Naive thymus-derived CD8-positive, alpha-beta T cell (primary cell): ENCODE measurements around the gene RNASEH2B. TPM values are rescaled to one million over a fixed set of nuclear protein-coding genes. Genes with fewer than 3 reads are reported as not detected.
A peak's percentile ranks its signal among the peaks of the same experiment; 100 is the strongest.

Source experiments
- ATAC-seq, 2 donors: fragments of 150-1000 bp; cut with Tn5 transposase in 1 of 2; sonication (Bioruptor Pico), chemical (Tn5 transposase) in 1 of 2; 1 replicate in 1 of 2; 2 replicates in 1 of 2; pipeline ENCODE4 v1.10.0; 2021; ENCODE audit warnings: mild to moderate bottlenecking in 2 of 2, moderate library complexity in 2 of 2
- POLR2A ChIA-PET: fragments of 350-600 bp; sonication (Branson Sonifier 250); formaldehyde crosslinking; loops from one replicate; lab custom pipeline; 2021; ENCODE audit warnings: antibody characterized with exemption; lab: Charles Lee
- DNase-seq, 10 donors: peaks; one replicate each; pipeline versions ENCODE4 v3.0.0 to v3.0.0-alpha.2; 2020 to 2022
- H3K27ac Mint-ChIP-seq, 10 donors: one replicate each; pipeline ENCODE4 v1.8.0; 2020 to 2022; ENCODE audit warnings: mild to moderate bottlenecking in 10 of 10, mixed read lengths in 10 of 10, moderate library complexity in 4 of 10, inconsistent platforms in 1 of 10
- H3K27me3 Mint-ChIP-seq, 5 donors: one replicate each; pipeline ENCODE4 v1.8.0; 2021 to 2022; ENCODE audit warnings: mixed read lengths in 5 of 5
- H3K36me3 Mint-ChIP-seq, 3 donors: one replicate each; pipeline ENCODE4 v1.8.0; 2020 to 2022; ENCODE audit warnings: mixed read lengths in 3 of 3, mild to moderate bottlenecking in 2 of 3, inconsistent platforms in 1 of 3
- H3K4me1 Mint-ChIP-seq, 4 donors: one replicate each; pipeline ENCODE4 v1.8.0; 2021 to 2022; ENCODE audit warnings: mixed read lengths in 4 of 4
- H3K4me3 Mint-ChIP-seq, 10 donors: one replicate each; pipeline ENCODE4 v1.8.0; 2020 to 2022; ENCODE audit warnings: mild to moderate bottlenecking in 10 of 10, mixed read lengths in 10 of 10, moderate library complexity in 6 of 10, inconsistent platforms in 1 of 10
- H3K9me3 Mint-ChIP-seq, 9 donors: one replicate each; pipeline ENCODE4 v1.8.0; 2020 to 2022; ENCODE audit warnings: mixed read lengths in 9 of 9, mild to moderate bottlenecking in 3 of 9, inconsistent platforms in 1 of 9, moderate library complexity in 1 of 9
- polyA plus RNA-seq, 3 donors: library from polyadenylated mRNA; unstranded; fragments of 300-500 nt; fragmentation: Illumina TruSeq; gene quantifications; one replicate each; pipeline ENCODE4 v1.2.3, GENCODE V29; 2021
- total RNA-seq, 8 experiments: library from RNA in 2 of 8; stranded (reverse) in 2 of 8; gene quantifications; one replicate each; pipeline ENCODE4 v1.2.3 and lab custom pipeline; 2021 to 2026

The RNASEH2B gene
- total and polyA plus RNA-seq, 5 experiments from 2014 or later: 78.5 to 118 (median 101) TPM

GRCh38 chr13:50919277-50919676 is 9.7 kb downstream of the RNASEH2B start:
- POLR2A ChIA-PET: interaction anchor here (0.7 kb wide), 1 partner anchor 28 kb away, joined by 3 read pairs; no protein-coding TSS in a partner anchor
- H3K27ac Mint-ChIP-seq: peak overlapping the region in 3 of 10 donors; percentile 27 to 68 (median 28)
- no peak for ATAC-seq
- DNase-seq: no peak
- H3K4me1 Mint-ChIP-seq: peaks cover 31 to 68% (median 58%) of the 10 kb centered on the region in 4 donors
- no peaks in the 10 kb centered on the region for H3K27me3 Mint-ChIP-seq
- peaks cover 20 to 33% (median 31%) of the 10 kb centered on the region in 3 donors for H3K36me3 Mint-ChIP-seq
- H3K4me3 Mint-ChIP-seq: peak overlapping the region in 2 of 10 donors; percentile 1 to 8
- peaks cover 6 to 32% (median 23%) of the 10 kb centered on the region in 9 donors for H3K9me3 Mint-ChIP-seq

GRCh38 chr13:50921706-50922105 is 12.1 kb downstream of the RNASEH2B start:
- no peak overlapping the region for H3K27ac Mint-ChIP-seq
- DNase-seq: no peak
- H3K36me3 Mint-ChIP-seq: peaks cover 24 to 41% (median 30%) of the 10 kb centered on the region in 3 donors
- H3K9me3 Mint-ChIP-seq: peaks cover 7 to 42% (median 32%) of the 10 kb centered on the region in 9 donors
- H3K4me3 Mint-ChIP-seq: no peak overlapping the region
- no peak for ATAC-seq
- H3K27me3 Mint-ChIP-seq: no peaks in the 10 kb centered on the region
- POLR2A ChIA-PET: no interaction called here
- H3K4me1 Mint-ChIP-seq: peaks cover 33 to 62% (median 50%) of the 10 kb centered on the region in 4 donors

GRCh38 chr13:50923272-50923671 is 13.7 kb downstream of the RNASEH2B start:
- no peak for DNase-seq
- no peak for ATAC-seq
- Mint-ChIP-seq H3K4me3 (no peak overlapping the region), H3K4me1 (peaks cover 26 to 63% (median 46%) of the 10 kb centered on the region in 4 donors), H3K9me3 (peaks cover 7 to 42% (median 32%) of the 10 kb centered on the region in 9 donors), H3K27me3 (no peaks in the 10 kb centered on the region), H3K27ac (no peak overlapping the region), H3K36me3 (peaks cover 24 to 41% (median 31%) of the 10 kb centered on the region in 3 donors)
- POLR2A ChIA-PET: no interaction called here

- Mint-ChIP-seq H3K27me3 (no peaks in the 10 kb centered on the region), H3K9me3 (peaks cover 7 to 42% (median 32%) of the 10 kb centered on the region in 9 donors), H3K27ac (no peak overlapping the region), H3K4me3 (no peak overlapping the region), H3K36me3 (peaks cover 24 to 43% (median 37%) of the 10 kb centered on the region in 3 donors), H3K4me1 (peaks cover 23 to 62% (median 43%) of the 10 kb centered on the region in 4 donors)
- DNase-seq (no peak), ATAC-seq (no peak)
- POLR2A ChIA-PET: no interaction called here
Measured at GRCh38 chr13:50924025-50924424, 14.4 kb downstream of the RNASEH2B start.

GRCh38 chr13:50927701-50928100 is 18.1 kb downstream of the RNASEH2B start:
- DNase-seq: no peak
- H3K4me1 Mint-ChIP-seq: peaks cover 20 to 45% (median 38%) of the 10 kb centered on the region in 4 donors
- H3K4me3 Mint-ChIP-seq: no peak overlapping the region
- H3K9me3 Mint-ChIP-seq: peaks cover 5 to 28% (median 25%) of the 10 kb centered on the region in 9 donors
- no peaks in the 10 kb centered on the region for H3K27me3 Mint-ChIP-seq
- peak overlapping the region in 1 of 10 donors; percentile 67 for H3K27ac Mint-ChIP-seq
- peaks cover 18 to 52% (median 47%) of the 10 kb centered on the region in 3 donors for H3K36me3 Mint-ChIP-seq
- POLR2A ChIA-PET: no interaction called here
- no peak for ATAC-seq

- peaks cover 20 to 45% (median 38%) of the 10 kb centered on the region in 4 donors for H3K4me1 Mint-ChIP-seq
- H3K27ac Mint-ChIP-seq: peak overlapping the region in 3 of 10 donors; percentile 44 to 67 (median 64)
Measured at GRCh38 chr13:50928102-50928501, 18.5 kb downstream of the RNASEH2B start.

GRCh38 chr13:50928659-50929462 is 19.3 kb downstream of the RNASEH2B start:
- no peak overlapping the region for H3K4me3 Mint-ChIP-seq
- peak overlapping the region in 4 of 10 donors; percentile 2 to 69 (median 50) for H3K27ac Mint-ChIP-seq
- POLR2A ChIA-PET: no interaction called here
- ATAC-seq: no peak
- peaks cover 20 to 45% (median 39%) of the 10 kb centered on the region in 4 donors for H3K4me1 Mint-ChIP-seq
- H3K9me3 Mint-ChIP-seq: peaks cover 2 to 16% (median 14%) of the 10 kb centered on the region in 9 donors
- no peak for DNase-seq
- peaks cover 8 to 58% (median 44%) of the 10 kb centered on the region in 3 donors for H3K36me3 Mint-ChIP-seq
- H3K27me3 Mint-ChIP-seq: no peaks in the 10 kb centered on the region

More at GRCh38 chr13:50928102-50928501, 18.5 kb downstream of the RNASEH2B start:
- ATAC-seq (no peak), DNase-seq (no peak)
- H3K4me3 Mint-ChIP-seq: no peak overlapping the region
- POLR2A ChIA-PET: no interaction called here
- peaks cover 14 to 56% (median 46%) of the 10 kb centered on the region in 3 donors for H3K36me3 Mint-ChIP-seq
- no peaks in the 10 kb centered on the region for H3K27me3 Mint-ChIP-seq
- H3K9me3 Mint-ChIP-seq: peaks cover 2 to 24% (median 22%) of the 10 kb centered on the region in 9 donors

GRCh38 chr13:50932091-50932490 is 22.5 kb downstream of the RNASEH2B start:
- Mint-ChIP-seq H3K36me3 (peaks cover 24 to 84% (median 60%) of the 10 kb centered on the region in 3 donors), H3K27me3 (no peaks in the 10 kb centered on the region), H3K27ac (no peak overlapping the region), H3K4me3 (no peak overlapping the region), H3K9me3 (no peaks in the 10 kb centered on the region), H3K4me1 (peaks cover 17 to 29% (median 26%) of the 10 kb centered on the region in 4 donors)
- ATAC-seq (no peak), DNase-seq (no peak)
- POLR2A ChIA-PET: no interaction called here

- peaks cover 0 to 2% (median 0%) of the 10 kb centered on the region in 9 donors for H3K9me3 Mint-ChIP-seq
- H3K4me3 Mint-ChIP-seq: no peak overlapping the region
- H3K4me1 Mint-ChIP-seq: peaks cover 0 to 10% (median 9%) of the 10 kb centered on the region in 4 donors
- H3K36me3 Mint-ChIP-seq: peaks cover 30 to 85% (median 68%) of the 10 kb centered on the region in 3 donors
- DNase-seq: no peak
- no peak overlapping the region for H3K27ac Mint-ChIP-seq
- ATAC-seq: no peak
- POLR2A ChIA-PET: no interaction called here
- H3K27me3 Mint-ChIP-seq: no peaks in the 10 kb centered on the region
Measured at GRCh38 chr13:50934735-50935435, 25.3 kb downstream of the RNASEH2B start.

GRCh38 chr13:50936679-50937078 is 27.1 kb downstream of the RNASEH2B start:
- ATAC-seq (no peak), DNase-seq (no peak)
- Mint-ChIP-seq H3K4me1 (peaks cover 0 to 17% (median 14%) of the 10 kb centered on the region in 4 donors), H3K27me3 (no peaks in the 10 kb centered on the region), H3K9me3 (peaks cover 0 to 2% (median 0%) of the 10 kb centered on the region in 9 donors), H3K27ac (no peak overlapping the region), H3K36me3 (peaks cover 27 to 84% (median 71%) of the 10 kb centered on the region in 3 donors), H3K4me3 (no peak overlapping the region)
- POLR2A ChIA-PET: no interaction called here

- Mint-ChIP-seq H3K9me3 (peaks cover 0 to 2% (median 0%) of the 10 kb centered on the region in 9 donors), H3K27me3 (no peaks in the 10 kb centered on the region), H3K4me1 (peaks cover 0 to 20% (median 12%) of the 10 kb centered on the region in 4 donors), H3K36me3 (peaks cover 20 to 85% (median 52%) of the 10 kb centered on the region in 3 donors), H3K27ac (peak overlapping the region in 1 of 10 donors; percentile 46), H3K4me3 (no peak overlapping the region)
- DNase-seq (no peak), ATAC-seq (no peak)
- POLR2A ChIA-PET: no interaction called here
Measured at GRCh38 chr13:50940509-50940908, 30.9 kb downstream of the RNASEH2B start.

GRCh38 chr13:50941146-50941545 is 31.6 kb downstream of the RNASEH2B start:
- DNase-seq (no peak), ATAC-seq (no peak)
- Mint-ChIP-seq H3K27ac (peak overlapping the region in 4 of 10 donors; percentile 49 to 75 (median 55)), H3K4me3 (no peak overlapping the region), H3K4me1 (peaks cover 0 to 13% (median 8%) of the 10 kb centered on the region in 4 donors), H3K27me3 (no peaks in the 10 kb centered on the region), H3K36me3 (peaks cover 14 to 83% (median 46%) of the 10 kb centered on the region in 3 donors), H3K9me3 (peaks cover 0 to 2% (median 0%) of the 10 kb centered on the region in 9 donors)
- POLR2A ChIA-PET: no interaction called here
